GM13976 (cell line): Measurements from ENCODE around the gene DMRTA2.

ENCODE experiments used
- DNase-seq: peaks from one replicate; pipeline ENCODE4 v3.0.0; 2012; ENCODE audit warnings: low spot score
- CTCF ChIP-seq: IDR thresholded peaks from 2 replicates; pipeline ENCODE4 v1.5.1; 2012; ENCODE audit warnings: borderline replicate concordance, mild to moderate bottlenecking; ENCODE audit not compliant: insufficient read depth; ENCODE audit errors: extremely low read depth, missing control alignments, control extremely low read depth
- in situ Hi-C: fragments of 300-500 bp; cut with MboI; formaldehyde crosslinking; loops from one replicate; pipeline ENCODE4 v1.12.0; 2022; ENCODE audit warnings: low sequenced_read_pairs, mixed read lengths, inconsistent platforms; ENCODE audit not compliant: unreplicated experiment

DMRTA2 gene

GRCh38 chr1:50452700-50453099, 29.5 kb upstream of the DMRTA2 start:
- no peak for DNase-seq
- in situ Hi-C loops, result no loop called here
- TF ChIP-seq CTCF, result no peak

DNA sequence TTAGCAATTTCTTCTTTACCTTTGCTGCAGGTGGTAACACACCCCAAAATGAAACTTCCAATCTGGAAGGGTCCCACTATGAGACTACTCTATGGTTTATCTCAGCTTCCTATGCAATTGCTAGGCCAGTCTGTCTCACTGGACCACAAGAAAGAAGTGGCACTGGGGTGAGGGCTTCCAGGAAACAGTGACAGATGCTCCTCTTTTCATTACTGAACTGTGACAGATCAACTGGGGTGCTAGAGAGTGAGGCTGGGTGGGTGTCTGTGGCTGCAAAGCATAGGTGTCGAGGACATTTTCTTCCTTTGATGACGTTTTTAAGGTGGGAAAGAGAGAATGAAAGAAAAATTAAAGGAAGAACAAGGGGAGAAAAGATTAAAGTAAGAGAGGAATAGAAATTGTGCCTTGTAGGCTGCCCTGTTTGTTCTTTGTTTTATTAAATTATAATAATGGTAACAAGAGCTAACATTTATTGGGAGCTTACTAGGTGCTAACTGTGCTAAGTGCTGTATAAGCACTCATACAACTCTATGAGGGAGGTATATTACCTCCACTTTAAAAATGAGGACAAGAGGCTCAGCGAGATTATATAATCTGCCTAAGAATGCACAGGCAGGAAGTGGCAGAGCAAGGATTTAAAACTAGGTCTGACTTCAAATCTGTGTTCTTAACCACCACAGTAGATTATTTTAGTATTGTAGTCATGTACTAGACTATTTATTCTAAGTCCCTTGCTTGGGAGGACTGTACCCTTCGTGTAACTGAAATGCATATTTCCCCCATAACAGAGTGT, 27.8 kb upstream of the DMRTA2 start:
- TF ChIP-seq CTCF, result no peak
- DNase-seq, result no peak
- in situ Hi-C loops, result no loop called here

- no peak for TF ChIP-seq CTCF
- no peak for DNase-seq
- in situ Hi-C loops, result no loop called here
Observed at GRCh38 chr1:50447961-50448360, 24.7 kb upstream of the DMRTA2 start.

DNA sequence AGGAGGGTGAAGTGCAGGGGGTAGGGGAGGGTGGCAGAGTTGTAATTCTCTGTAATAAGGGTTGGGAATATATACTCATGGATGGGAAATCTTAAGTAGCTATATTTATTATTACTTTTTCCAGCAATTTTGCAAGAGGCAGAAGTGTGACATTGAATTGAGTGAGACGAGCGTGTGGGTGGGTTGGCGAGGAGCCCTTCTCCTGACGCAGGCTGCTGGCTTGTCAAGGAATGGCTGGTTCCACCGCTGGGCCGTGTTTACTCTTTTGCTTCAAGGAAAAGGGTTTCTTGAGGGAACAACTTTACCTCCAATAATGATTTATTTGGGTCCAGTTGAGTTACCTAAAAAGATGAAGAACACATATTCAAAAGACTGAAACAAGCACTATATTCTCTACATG, 17.9 kb upstream of the DMRTA2 start:
- in situ Hi-C loops, result no loop called here
- TF ChIP-seq CTCF, result no peak
- no peak for DNase-seq

DNA sequence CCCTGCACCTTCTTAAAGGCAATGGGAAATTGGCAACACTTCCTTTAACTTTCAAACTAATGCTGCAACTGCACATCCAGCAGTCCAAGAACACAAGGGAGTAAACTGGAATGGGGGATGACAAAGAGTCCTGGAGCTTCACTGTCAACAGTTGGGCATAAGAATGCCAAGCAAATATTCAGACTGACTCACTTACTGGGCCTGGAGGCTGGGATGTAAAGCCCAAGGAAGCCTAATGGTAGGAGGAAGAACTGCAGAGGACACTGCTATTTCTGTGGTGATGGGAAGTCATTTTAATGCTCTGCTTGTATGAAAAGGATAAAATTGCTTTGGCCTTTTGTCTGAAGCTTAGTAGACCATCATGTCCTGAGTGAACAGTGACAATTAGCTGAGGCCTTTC, 15.7 kb upstream of the DMRTA2 start:
- no peak for TF ChIP-seq CTCF
- DNase-seq, result no peak
- in situ Hi-C loops, result no loop called here

DNA sequence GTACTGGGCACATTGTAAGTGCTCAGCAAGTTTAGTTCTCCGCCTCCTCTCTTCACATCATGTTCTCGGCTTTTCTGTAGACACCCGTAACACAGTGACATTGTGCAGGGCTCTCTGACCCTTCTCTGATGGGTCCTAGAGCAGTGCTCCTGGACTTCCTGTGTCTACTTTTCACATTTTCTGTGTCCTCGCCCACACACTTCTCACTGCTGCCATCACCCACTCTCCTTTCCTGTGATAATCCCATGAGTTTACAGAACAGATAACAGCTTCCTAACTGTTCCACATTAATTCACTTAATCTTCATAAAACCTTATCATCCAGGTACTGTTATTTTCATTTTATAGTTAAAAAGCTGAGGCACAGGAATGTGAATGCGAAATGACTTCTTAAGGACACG, 13.2 kb upstream of the DMRTA2 start:
- in situ Hi-C loops, result no loop called here
- no peak for DNase-seq
- TF ChIP-seq CTCF, result no peak

DNA sequence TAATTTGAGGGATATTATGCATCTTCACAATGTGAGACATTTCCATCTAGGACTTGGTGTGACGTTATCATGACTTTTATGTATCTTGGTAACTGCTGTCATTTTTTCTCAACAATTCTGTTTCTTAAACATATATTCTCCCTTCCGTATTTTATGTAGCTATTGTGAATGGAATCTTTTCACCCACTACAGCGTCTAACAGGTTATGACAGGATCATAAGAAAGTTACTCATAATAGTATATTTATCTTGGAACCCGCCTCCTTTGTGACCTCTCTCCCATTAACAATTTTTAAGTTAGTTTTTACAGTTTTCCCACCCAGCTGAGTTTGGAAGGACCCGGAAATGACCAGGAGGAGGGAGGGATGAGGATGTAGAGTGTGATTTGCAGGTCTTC, 6.8 kb upstream of the DMRTA2 start:
- DNase-seq, result no peak
- no peak for TF ChIP-seq CTCF
- in situ Hi-C loops, result no loop called here
